ENCODE measurements around the gene MYH7. TPM values are rescaled to one million over a fixed set of nuclear protein-coding genes. Genes with fewer than 3 reads are reported as not detected.
"Not testable (repeated sequence)": the region's sequence is repeated elsewhere in the genome, so short reads cannot be mapped to it uniquely, and the experiment has no call there.

MYH7 gene
- total and polyA plus RNA-seq, 4 donors, result 0.02 to 0.42 (median 0.04) TPM

- no peak for TF ChIP-seq REST (IDR thresholded peaks at IDR 0.05)
- no peak for TF ChIP-seq HNF4A (conservative IDR thresholded peaks at IDR 0.05)
- TF ChIP-seq MAX (IDR thresholded peaks at IDR 0.05), result no peak
- no peak for TF ChIP-seq GABPA (IDR thresholded peaks at IDR 0.05 in 1 of 2, conservative IDR thresholded peaks at IDR 0.05 in 1 of 2)
Measured at GRCh38 chr14:23428686-23429495, 6.6 kb downstream of the MYH7 start (continued).

GRCh38 chr14:23425798-23426197 is 9.7 kb downstream of the MYH7 start:
- DNase-seq (ENCODE audit: low spot score); H3K4me1 ChIP-seq (ENCODE audit: control insufficient read depth in 4 of 4, insufficient read depth in 4 of 4, low read length in 3 of 4); H3K36me3 ChIP-seq (ENCODE audit: control insufficient read depth in 4 of 4, insufficient read depth in 3 of 4, low read depth in 1 of 4, low read length in 3 of 4); H3K27ac ChIP-seq (ENCODE audit: low read depth in 1 of 2, low read length in 2 of 2); H3K27me3 ChIP-seq (ENCODE audit: control insufficient read depth in 4 of 4, insufficient read depth in 4 of 4, low read length in 3 of 4); H3K9ac ChIP-seq (ENCODE audit: low read depth in 1 of 2, low read length in 2 of 2); H3K4me3 ChIP-seq (ENCODE audit: low read depth in 1 of 3, low read length in 3 of 3); H3K9me3 ChIP-seq (ENCODE audit: control insufficient read depth in 4 of 4, low read length in 3 of 4): not testable (repeated sequence)
- WGBS, result 88% methylated on average over 6 of the region's 6 CpGs

- Histone ChIP-seq H3K27me3 (ENCODE audit: control insufficient read depth in 4 of 4, insufficient read depth in 4 of 4, low read length in 3 of 4) (no peaks in the 10 kb centered on the region), H3K4me3 (ENCODE audit: low read depth in 1 of 3, low read length in 3 of 3) (no peak overlapping the region), H3K9me3 (ENCODE audit: control insufficient read depth in 4 of 4, low read length in 3 of 4) (no peaks in the 10 kb centered on the region), H3K36me3 (ENCODE audit: control insufficient read depth in 4 of 4, insufficient read depth in 3 of 4, low read depth in 1 of 4, low read length in 3 of 4) (no peaks in the 10 kb centered on the region), H3K4me1 (ENCODE audit: control insufficient read depth in 4 of 4, insufficient read depth in 4 of 4, low read length in 3 of 4) (no peaks in the 10 kb centered on the region), H3K27ac (ENCODE audit: low read depth in 1 of 2, low read length in 2 of 2) (no peak overlapping the region), H3K9ac (ENCODE audit: low read depth in 1 of 2, low read length in 2 of 2) (no peak overlapping the region)
- WGBS, result 76% methylated on average over 10 of the region's 10 CpGs
- TF ChIP-seq CTCF (IDR thresholded peaks at IDR 0.05; ENCODE audit: low read depth, low read length, missing input control) (no peak), ZBTB33 (IDR thresholded peaks at IDR 0.05) (no peak), YY1 (IDR thresholded peaks at IDR 0.05) (no peak), SP1 (IDR thresholded peaks at IDR 0.05) (no peak), HNF4A (conservative IDR thresholded peaks at IDR 0.05) (no peak), EGR1 (IDR thresholded peaks at IDR 0.05; ENCODE audit: low read depth in 2 of 2) (no peak), GABPA (IDR thresholded peaks at IDR 0.05 in 1 of 2, conservative IDR thresholded peaks at IDR 0.05 in 1 of 2) (no peak)
- DNase-seq (ENCODE audit: low spot score), result no peak
Measured at GRCh38 chr14:23425169-23425568, 10.3 kb downstream of the MYH7 start.
